Smooth muscle cell (in vitro differentiated cells): ENCODE results near the gene RAB30. TPM values are rescaled to one million over a fixed set of nuclear protein-coding genes. Genes with fewer than 3 reads are reported as not detected.

Experiments used
- DNase-seq: peaks from one replicate; lab custom pipeline; 2025; ENCODE audit not compliant: unreplicated experiment; lab: John Stamatoyannopoulos, UW
- H2AFZ ChIP-seq: fragments of 200-600 bp; sonication (generic); 2 replicates; pipeline ENCODE4 v1.6.0; 2016; ENCODE audit warnings: antibody characterized with exemption, low read depth, mild to moderate bottlenecking
- H3F3A ChIP-seq: fragments of 200-600 bp; sonication (generic); 2 replicates; pipeline ENCODE4 v1.6.0; 2017; ENCODE audit warnings: antibody characterized with exemption, low read depth
- H3K27ac ChIP-seq: fragments of 200-600 bp; sonication (generic); 2 replicates; pipeline ENCODE4 v1.5.1; 2016; ENCODE audit warnings: low read depth, mild to moderate bottlenecking
- H3K27me3 ChIP-seq: fragments of 200-600 bp; sonication (generic); 2 replicates; pipeline ENCODE4 v1.6.1; 2016; ENCODE audit warnings: low read depth, mild to moderate bottlenecking
- H3K36me3 ChIP-seq: fragments of 200-600 bp; sonication (generic); 2 replicates; pipeline ENCODE4 v1.5.1; 2016; ENCODE audit warnings: low read depth
- H3K4me1 ChIP-seq: fragments of 200-600 bp; sonication (generic); 2 replicates; pipeline ENCODE4 v1.5.1; 2016; ENCODE audit warnings: low read depth
- H3K4me2 ChIP-seq: fragments of 200-600 bp; sonication (generic); 2 replicates; pipeline ENCODE4 v1.6.0; 2016; ENCODE audit warnings: mild to moderate bottlenecking
- H3K4me3 ChIP-seq: fragments of 200-600 bp; sonication (generic); 2 replicates; pipeline ENCODE4 v1.5.1; 2016; ENCODE audit warnings: mild to moderate bottlenecking
- H3K79me2 ChIP-seq: fragments of 200-600 bp; sonication (generic); 2 replicates; pipeline ENCODE4 v1.6.0; 2016; ENCODE audit warnings: low read depth, mild to moderate bottlenecking
- H3K9ac ChIP-seq: fragments of 200-600 bp; sonication (generic); 2 replicates; pipeline ENCODE4 v1.6.0; 2016; ENCODE audit warnings: low read depth
- H3K9me3 ChIP-seq: fragments of 200-600 bp; sonication (generic); replicated peaks from 2 replicates; pipeline ENCODE4 v1.5.1; 2016; ENCODE audit warnings: low read depth
- H4K20me1 ChIP-seq: fragments of 200-600 bp; sonication (generic); 2 replicates; pipeline ENCODE4 v1.6.0; 2016; ENCODE audit warnings: low read depth
- CTCF ChIP-seq: fragments of 200-600 bp; sonication (generic); IDR thresholded peaks from 2 replicates; pipeline ENCODE4 v1.5.1; 2017; ENCODE audit warnings: borderline replicate concordance, mild to moderate bottlenecking, antibody characterized with exemption; ENCODE audit not compliant: insufficient read depth, poor library complexity, severe bottlenecking
- WGBS: methylation state at CpG from one replicate; pipeline ENCODE4 v1.1.7; 2016; ENCODE audit warnings: low lambda C conversion rate; 5-methylcytosine and 5-hydroxymethylcytosine counted together
- polyA plus RNA-seq: library from polyadenylated mRNA; unstranded; fragments of >200 nt; fragmentation: Nextera tagmentation; extraction: Ambion mirVana; gene quantifications from 2 replicates; pipeline ENCODE4 v1.2.1, GENCODE V29; 2016
- total RNA-seq: library from RNA; depleted of rRNA; stranded (reverse); fragments of >200 nt; gene quantifications from 2 replicates; pipeline ENCODE4 v1.2.3, GENCODE V29; 2014

Gene RAB30
- total and polyA plus RNA-seq, 2 experiments from 2014 or later = 11.2 to 19.6 TPM

GRCh38 chr11:83035070-83035854, 36.4 kb downstream of the RAB30 start:
- Histone ChIP-seq H3K9ac (no peak overlapping the region), H3K4me3 (no peak overlapping the region), H3K27me3 (no peaks in the 10 kb centered on the region), H4K20me1 (peaks cover 31% of the 10 kb centered on the region), H2AFZ (no peak overlapping the region), H3K4me2 (peak overlapping the region; percentile 84), H3K9me3 (no peaks in the 10 kb centered on the region), H3F3A (peaks cover 13% of the 10 kb centered on the region), H3K36me3 (no peaks in the 10 kb centered on the region), H3K27ac (peak overlapping the region; percentile 70), H3K79me2 (peaks cover 62% of the 10 kb centered on the region), H3K4me1 (peaks cover 15% of the 10 kb centered on the region)
- no peak for DNase-seq
- 55% methylated on average over 6 of the region's 6 CpGs for WGBS
- no peak for TF ChIP-seq CTCF

- DNase-seq = no peak
- Histone ChIP-seq H3K36me3 (no peaks in the 10 kb centered on the region), H3K4me1 (peaks cover 15% of the 10 kb centered on the region), H3K27ac (peak overlapping the region; percentile 70), H3K79me2 (peaks cover 62% of the 10 kb centered on the region), H3F3A (peaks cover 13% of the 10 kb centered on the region), H3K9ac (peak overlapping the region; percentile 29), H4K20me1 (peaks cover 37% of the 10 kb centered on the region), H3K27me3 (no peaks in the 10 kb centered on the region), H3K4me3 (peak overlapping the region; percentile 33), H3K4me2 (peak overlapping the region; percentile 84), H2AFZ (no peak overlapping the region), H3K9me3 (no peaks in the 10 kb centered on the region)
- TF ChIP-seq CTCF = no peak
These were observed 37.1 kb downstream of the RAB30 start for GRCh38 chr11:83034673-83035014.

- no peaks in the 10 kb centered on the region for H3K36me3 ChIP-seq
- H3K4me3 ChIP-seq = peak overlapping the region; percentile 33
- H4K20me1 ChIP-seq = peaks cover 38% of the 10 kb centered on the region
- peak overlapping the region; percentile 84 for H3K4me2 ChIP-seq
- peak; percentile 14 for DNase-seq
- 10% methylated on average over 6 of the region's 6 CpGs for WGBS
- no peaks in the 10 kb centered on the region for H3K27me3 ChIP-seq
- peaks cover 13% of the 10 kb centered on the region for H3F3A ChIP-seq
- H3K4me1 ChIP-seq = peaks cover 15% of the 10 kb centered on the region
- no peaks in the 10 kb centered on the region for H3K9me3 ChIP-seq
- peak overlapping the region; percentile 70 for H3K27ac ChIP-seq
- H3K79me2 ChIP-seq = peaks cover 62% of the 10 kb centered on the region
- H3K9ac ChIP-seq = peak overlapping the region; percentile 29
- no peak for TF ChIP-seq CTCF
- no peak overlapping the region for H2AFZ ChIP-seq
These were observed 37.6 kb downstream of the RAB30 start for GRCh38 chr11:83033972-83034672.
